Sigmoid colon (tissue), 7 donors: ENCODE measurements around the gene GNG10. TPM values are rescaled to one million over a fixed set of nuclear protein-coding genes. Genes with fewer than 3 reads are reported as not detected.

ENCODE experiments used
- DNase-seq: peaks from one replicate; pipeline ENCODE4 v3.0.0-alpha.2; 2019
- H3K27ac ChIP-seq, 4 donors: fragments of 200-600 bp; sonication (generic); one replicate each; pipeline ENCODE4 v1.5.1; 2016 to 2019; ENCODE audit warnings: mild to moderate bottlenecking in 1 of 4
- H3K27me3 ChIP-seq, 3 donors: fragments of 200-600 bp; sonication (generic); one replicate each; pipeline ENCODE4 v1.5.1; 2019; ENCODE audit warnings: mild to moderate bottlenecking in 1 of 3
- H3K36me3 ChIP-seq, 4 donors: fragments of 200-600 bp; sonication (generic); one replicate each; pipeline ENCODE4 v1.5.1; 2016 to 2019
- H3K4me1 ChIP-seq, 4 donors: fragments of 200-600 bp; sonication (generic); one replicate each; pipeline ENCODE4 v1.5.1; 2017 to 2019
- H3K4me3 ChIP-seq, 4 donors: fragments of 200-600 bp; sonication (generic); one replicate each; pipeline ENCODE4 v1.5.1; 2017 to 2019; ENCODE audit warnings: mild to moderate bottlenecking in 2 of 4, moderate library complexity in 1 of 4
- H3K9me3 ChIP-seq, 4 donors: fragments of 200-600 bp in 3 of 4; sonication (generic) in 3 of 4; one replicate each; pipeline versions ENCODE4 v1.5.1 to v1.6.1; 2013 to 2019
- CTCF ChIP-seq, 4 experiments: fragments of 450-650 bp in 3 of 4; fragments of 200-600 bp in 1 of 4; IDR thresholded peaks; one replicate each; pipeline ENCODE4 v1.5.1; 2016 to 2019; ENCODE audit warnings: antibody characterized with exemption in 4 of 4, mild to moderate bottlenecking in 3 of 4, moderate library complexity in 2 of 4
- EP300 ChIP-seq, 4 donors: sonication (generic); formaldehyde crosslinking; IDR thresholded peaks; one replicate each; pipeline ENCODE4 v1.6.1; 2017; ENCODE audit warnings: antibody characterized with exemption in 4 of 4
- POLR2A ChIP-seq, 2 donors: fragments of 450-650 bp; IDR thresholded peaks; one replicate each; pipeline ENCODE4 v1.6.1; 2016; ENCODE audit warnings: antibody characterized with exemption in 2 of 2, mild to moderate bottlenecking in 2 of 2, moderate library complexity in 2 of 2
- POLR2AphosphoS5 ChIP-seq, 4 donors: sonication (generic); formaldehyde crosslinking; IDR thresholded peaks; one replicate each; pipeline ENCODE4 v1.6.1; 2017; ENCODE audit warnings: antibody characterized with exemption in 4 of 4
- WGBS, 2 donors: extraction: QIAGEN DNeasy Blood & Tissue Kit; methylation state at CpG; one replicate each; pipeline ENCODE4 v1.1.7; 2013; 5-methylcytosine and 5-hydroxymethylcytosine counted together
- intact Hi-C: fragments of 100-400 bp; cut with DNase I; formaldehyde crosslinking; loops from one replicate; pipeline ENCODE4 v1.15.1; 2023
- polyA plus RNA-seq, 3 donors: library from polyadenylated mRNA; stranded (reverse); fragments of 200-250 nt; gene quantifications; one replicate each; pipeline ENCODE4 v1.2.3, GENCODE V29; 2013
- total RNA-seq, 4 donors: library from RNA; depleted of rRNA; stranded (reverse); fragments of >200 nt; gene quantifications; one replicate each; pipeline ENCODE4 v1.1.0, GENCODE V29; 2016
- donor health status: healthy with polysubstance abuse.
- donor health status: Bipolar disorder and iron deficiency.
- donor health status: healthy.

GNG10 gene
- total and polyA plus RNA-seq, 7 donors, result 32.3 to 104 (median 65.9) TPM

GRCh38 chr9:111704503-111704902 is 43.1 kb downstream of the GNG10 start:
- no peaks in the 10 kb centered on the region for H3K9me3 ChIP-seq
- intact Hi-C loops, result no loop called here
- no peak overlapping the region for H3K4me3 ChIP-seq
- H3K27ac ChIP-seq, result no peak overlapping the region
- H3K4me1 ChIP-seq, result no peaks in the 10 kb centered on the region
- no peaks in the 10 kb centered on the region for H3K36me3 ChIP-seq
- H3K27me3 ChIP-seq, result no peaks in the 10 kb centered on the region
- no peak for TF ChIP-seq POLR2A (IDR thresholded peaks at IDR 0.05)
- no peak for TF ChIP-seq CTCF (IDR thresholded peaks at IDR 0.05)
- no peak for TF ChIP-seq EP300 (IDR thresholded peaks at IDR 0.05)
- no peak for TF ChIP-seq POLR2AphosphoS5 (IDR thresholded peaks at IDR 0.05)
- 19 to 63% methylated on average over 2 of the region's 2 CpGs for WGBS, 2 donors
- DNase-seq, result no peak

GRCh38 chr9:111711548-111711947 is 50.1 kb downstream of the GNG10 start:
- DNase-seq, result no peak
- Histone ChIP-seq H3K36me3 (no peaks in the 10 kb centered on the region), H3K4me1 (no peaks in the 10 kb centered on the region), H3K9me3 (no peaks in the 10 kb centered on the region), H3K4me3 (no peak overlapping the region), H3K27ac (no peak overlapping the region), H3K27me3 (no peaks in the 10 kb centered on the region)
- TF ChIP-seq EP300 (IDR thresholded peaks at IDR 0.05) (no peak), CTCF (IDR thresholded peaks at IDR 0.05) (no peak), POLR2A (IDR thresholded peaks at IDR 0.05) (no peak), POLR2AphosphoS5 (IDR thresholded peaks at IDR 0.05) (no peak)
- intact Hi-C loops, result no loop called here
- 93 to 95% methylated on average over 3 of the region's 3 CpGs for WGBS, 2 donors

- H3K4me3 ChIP-seq, result no peak overlapping the region
- H3K27ac ChIP-seq, result no peak overlapping the region
- intact Hi-C loops, result no loop called here
- WGBS, 2 donors, result 97 to 98% methylated on average over 3 of the region's 3 CpGs
- H3K27me3 ChIP-seq, result no peaks in the 10 kb centered on the region
- no peak for TF ChIP-seq POLR2A (IDR thresholded peaks at IDR 0.05)
- no peak for TF ChIP-seq EP300 (IDR thresholded peaks at IDR 0.05)
- TF ChIP-seq POLR2AphosphoS5 (IDR thresholded peaks at IDR 0.05), result no peak
- no peak for TF ChIP-seq CTCF (IDR thresholded peaks at IDR 0.05)
- H3K36me3 ChIP-seq, result no peaks in the 10 kb centered on the region
- DNase-seq, result no peak
- no peaks in the 10 kb centered on the region for H3K9me3 ChIP-seq
- no peaks in the 10 kb centered on the region for H3K4me1 ChIP-seq
These were observed 51.0 kb downstream of the GNG10 start for GRCh38 chr9:111712369-111712768.

GRCh38 chr9:111715471-111715870 is 54.1 kb downstream of the GNG10 start:
- no peaks in the 10 kb centered on the region for H3K36me3 ChIP-seq
- H3K27me3 ChIP-seq, result no peaks in the 10 kb centered on the region
- no peaks in the 10 kb centered on the region for H3K4me1 ChIP-seq
- no peak overlapping the region for H3K4me3 ChIP-seq
- intact Hi-C loops, result no loop called here
- TF ChIP-seq POLR2AphosphoS5 (IDR thresholded peaks at IDR 0.05) (no peak), POLR2A (IDR thresholded peaks at IDR 0.05) (no peak)
- no peak overlapping the region for H3K27ac ChIP-seq
- DNase-seq, result no peak
- H3K9me3 ChIP-seq, result no peaks in the 10 kb centered on the region

- TF ChIP-seq EP300 (IDR thresholded peaks at IDR 0.05) (no peak), CTCF (IDR thresholded peaks at IDR 0.05) (no peak), POLR2A (IDR thresholded peaks at IDR 0.05) (no peak), POLR2AphosphoS5 (IDR thresholded peaks at IDR 0.05) (no peak)
- H3K4me1 ChIP-seq, result no peaks in the 10 kb centered on the region
- WGBS, 2 donors, result 95 to 98% methylated on average over 2 of the region's 2 CpGs
- DNase-seq, result no peak
- no peaks in the 10 kb centered on the region for H3K27me3 ChIP-seq
- no peak overlapping the region for H3K4me3 ChIP-seq
- no peaks in the 10 kb centered on the region for H3K36me3 ChIP-seq
- no peaks in the 10 kb centered on the region for H3K9me3 ChIP-seq
- no peak overlapping the region for H3K27ac ChIP-seq
- intact Hi-C loops, result no loop called here
These were observed 58.1 kb downstream of the GNG10 start for GRCh38 chr9:111719541-111719940.

Other genes with a start within 250 kb of the GNG10 start
- 10 to 100 TPM; 61.4 to 92.8 (median 75.0) TPM for gene ECPAS, start 177.2 kb upstream of the GNG10 start, total RNA-seq
- 10 to 100 TPM; 17.4 to 24.3 (median 19.9) TPM for gene ECPAS, start 177.2 kb upstream of the GNG10 start, polyA plus RNA-seq
- gene ZNF483, start 136.4 kb upstream of the GNG10 start, total RNA-seq, result 10 to 100 TPM; 19.7 to 22.7 (median 21.3) TPM
- gene ZNF483, start 136.4 kb upstream of the GNG10 start, polyA plus RNA-seq, result under 1 TPM in 2 of 3 donors, not detected in 1; 0.23 to 0.77 TPM
- 10 to 100 TPM; 19.7 to 61.1 (median 41.9) TPM for gene PTGR1, start 62.0 kb upstream of the GNG10 start, total RNA-seq
- 10 to 100 TPM; 26.9 to 59.6 (median 46.2) TPM for gene PTGR1, start 62.0 kb upstream of the GNG10 start, polyA plus RNA-seq
- 10 to 100 TPM in 1 of 4 donors, 1 to 10 TPM in 3; 7.4 to 11.5 (median 9.1) TPM for gene DNAJC25, start 30.3 kb upstream of the GNG10 start, total RNA-seq
- 1 to 10 TPM; 1.8 to 5.7 (median 3.5) TPM for gene DNAJC25, start 30.3 kb upstream of the GNG10 start, polyA plus RNA-seq
- not detected for gene SHOC1, start 133.3 kb downstream of the GNG10 start, total RNA-seq
- gene SHOC1, start 133.3 kb downstream of the GNG10 start, polyA plus RNA-seq, result under 1 TPM in 1 of 3 donors, not detected in 2; 0.03 TPM
- 10 to 100 TPM; 18.6 to 89.3 (median 27.0) TPM for gene UGCG, start 235.2 kb downstream of the GNG10 start, total RNA-seq
- gene UGCG, start 235.2 kb downstream of the GNG10 start, polyA plus RNA-seq, result 10 to 100 TPM in 2 of 3 donors, 1 to 10 TPM in 1; 7.8 to 20.7 (median 12.5) TPM